HG03558 (cell line): ENCODE data around the gene ALKBH5.

Experiments used
- ATAC-seq: cut with Tn5 transposase; IDR thresholded peaks from one replicate; pipeline ENCODE4 v1.9.1; 2021; ENCODE audit warnings: moderate number of reproducible peaks; ENCODE audit not compliant: unreplicated experiment; ENCODE audit errors: extremely low read depth

The ALKBH5 gene

GRCh38 chr17:18157354-18157985 lies 26.2 kb upstream of the ALKBH5 start:
- ATAC-seq: no peak

DNA sequence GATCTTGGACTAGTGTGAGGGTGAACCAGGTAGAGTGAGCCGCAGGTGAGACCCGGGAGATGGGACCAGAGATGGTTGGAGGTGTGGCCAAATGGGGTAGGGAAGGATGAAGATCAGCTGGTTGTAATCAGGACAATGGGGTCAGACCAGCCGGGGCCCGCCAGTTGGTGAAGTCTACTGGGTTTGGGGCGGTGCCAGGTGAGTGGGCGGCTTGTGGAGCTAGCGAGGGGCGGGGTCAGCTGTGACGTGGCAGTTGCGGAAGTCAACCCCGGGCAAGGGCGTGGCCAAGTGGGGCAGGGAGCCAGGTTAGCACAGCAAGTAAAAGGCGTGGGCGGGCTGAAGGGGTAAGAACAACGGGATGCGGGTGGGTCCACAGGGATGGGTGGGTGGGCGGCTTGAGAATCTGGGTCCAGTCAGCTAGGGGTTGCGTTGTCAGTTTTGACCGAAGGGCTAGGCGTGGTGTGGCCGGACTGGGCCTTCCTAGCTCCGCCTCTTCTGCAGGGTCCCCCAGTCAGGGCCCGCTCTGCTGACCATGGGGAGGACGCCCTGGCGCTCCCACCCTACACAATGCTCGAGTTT lies 25.5 kb upstream of the ALKBH5 start:
- ATAC-seq: no peak

GRCh38 chr17:18159551-18160120 lies 24.0 kb upstream of the ALKBH5 start:
- ATAC-seq: no peak

DNA sequence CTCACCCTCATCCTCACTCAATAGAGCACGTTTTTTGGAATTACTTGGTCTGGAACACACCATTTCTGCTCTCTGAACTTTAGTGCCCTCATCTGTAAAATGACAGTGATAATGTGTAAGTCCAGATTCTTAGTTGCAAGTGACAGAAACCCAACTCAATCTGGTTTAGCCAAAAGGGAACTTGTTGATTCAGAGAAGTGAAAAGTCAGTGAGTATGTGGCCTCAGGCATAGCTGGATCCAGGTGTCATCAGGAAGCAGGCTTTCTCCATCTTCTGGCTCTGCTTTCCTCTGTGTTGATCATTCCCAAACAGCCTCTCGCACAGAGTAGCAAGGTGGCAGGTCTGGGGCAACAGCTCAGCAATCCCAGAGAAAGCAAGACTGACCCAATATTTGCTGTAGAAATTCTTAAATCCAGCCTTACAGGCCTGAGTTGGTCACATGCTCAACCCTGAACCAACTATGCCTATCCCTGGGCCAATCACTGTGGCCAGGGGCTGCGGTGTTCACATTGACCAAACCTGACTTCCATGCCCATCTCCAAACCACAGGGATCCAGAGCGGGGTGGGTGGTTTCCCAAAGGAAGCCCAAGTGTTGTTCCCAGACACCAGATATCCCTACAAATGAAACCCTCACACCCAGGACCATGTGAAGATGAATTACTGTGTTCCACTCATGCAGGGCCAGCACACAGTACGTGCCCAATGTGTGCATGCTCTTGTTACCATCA lies 23.3 kb upstream of the ALKBH5 start:
- no peak for ATAC-seq

GRCh38 chr17:18161207-18162145 lies 22.2 kb upstream of the ALKBH5 start:
- no peak for ATAC-seq

DNA sequence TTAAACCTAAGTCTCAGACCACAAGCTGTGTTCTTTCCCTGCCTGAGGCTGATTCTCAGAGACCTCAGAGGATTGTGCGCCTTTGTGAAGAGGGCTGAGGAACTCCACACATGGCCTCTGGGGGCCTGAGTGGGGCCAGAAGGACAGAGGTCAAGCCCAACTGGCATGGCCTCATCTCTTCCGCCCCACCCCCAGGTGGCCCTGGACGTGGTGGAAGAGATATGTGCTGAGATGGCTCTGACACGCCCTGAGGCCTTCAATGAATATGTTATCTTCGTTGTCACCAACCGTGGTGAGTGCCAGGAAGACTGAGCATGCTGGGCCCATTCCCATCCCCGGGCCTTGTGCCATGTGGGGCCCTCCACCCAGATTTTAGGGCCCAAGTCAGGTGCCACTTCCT lies 20.1 kb upstream of the ALKBH5 start:
- no peak for ATAC-seq

- ATAC-seq: no peak
Observed at GRCh38 chr17:18166894-18167293, 16.7 kb upstream of the ALKBH5 start.

- ATAC-seq: no peak
Observed at GRCh38 chr17:18167421-18167820, 16.2 kb upstream of the ALKBH5 start.

GRCh38 chr17:18172531-18173278 lies 10.9 kb upstream of the ALKBH5 start:
- no peak for ATAC-seq

GRCh38 chr17:18173740-18174139 lies 9.9 kb upstream of the ALKBH5 start:
- ATAC-seq: no peak

DNA sequence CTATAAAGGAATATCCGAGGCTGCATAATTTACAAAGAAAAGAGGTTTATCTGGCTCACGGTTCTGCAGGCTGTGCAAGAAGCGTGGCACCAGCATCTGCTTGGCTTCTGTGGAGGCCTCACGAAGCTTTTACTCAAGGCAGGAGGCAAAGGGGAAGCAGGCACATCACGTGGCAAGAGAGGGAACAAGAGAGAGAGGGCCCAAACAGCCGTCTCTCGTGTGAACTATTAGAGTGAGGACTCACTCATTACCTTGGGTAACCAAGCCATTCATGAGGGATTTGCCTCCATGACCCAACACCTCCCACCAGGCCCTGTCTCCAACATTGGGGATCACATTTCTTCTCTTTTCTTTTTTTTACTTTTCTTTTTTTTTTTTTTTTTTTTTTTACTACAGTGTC lies 7.5 kb upstream of the ALKBH5 start:
- no peak for ATAC-seq

- ATAC-seq: no peak
Observed at GRCh38 chr17:18177133-18177532, 6.5 kb upstream of the ALKBH5 start.

- no peak for ATAC-seq
Observed at GRCh38 chr17:18177722-18178121, 5.9 kb upstream of the ALKBH5 start.

- no peak for ATAC-seq
Observed at GRCh38 chr17:18179196-18179595, 4.4 kb upstream of the ALKBH5 start.

DNA sequence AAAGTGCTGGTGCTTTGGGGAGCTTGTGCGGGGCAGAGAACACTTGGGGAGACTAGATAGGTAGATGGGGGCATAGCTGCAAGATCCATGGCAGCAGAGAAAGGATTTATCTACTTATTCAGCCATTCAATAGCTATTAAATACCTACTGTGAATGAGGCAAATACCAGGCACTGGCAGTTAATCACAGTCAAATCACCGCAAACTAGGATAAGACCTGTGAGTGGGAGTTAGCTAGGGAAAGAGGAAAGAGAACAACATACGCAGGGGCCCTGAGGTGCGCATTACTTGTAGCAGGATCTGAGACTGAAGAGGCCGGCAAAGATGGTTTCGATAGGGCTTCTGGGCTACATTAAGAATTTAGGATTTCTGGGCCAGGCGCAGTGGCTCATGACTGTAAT lies 3.8 kb upstream of the ALKBH5 start:
- ATAC-seq: no peak

- no peak for ATAC-seq
Observed at GRCh38 chr17:18181358-18181757, 2.3 kb upstream of the ALKBH5 start.

- no peak for ATAC-seq
Observed at GRCh38 chr17:18182110-18182977, 1.3 kb upstream of the ALKBH5 start.

DNA sequence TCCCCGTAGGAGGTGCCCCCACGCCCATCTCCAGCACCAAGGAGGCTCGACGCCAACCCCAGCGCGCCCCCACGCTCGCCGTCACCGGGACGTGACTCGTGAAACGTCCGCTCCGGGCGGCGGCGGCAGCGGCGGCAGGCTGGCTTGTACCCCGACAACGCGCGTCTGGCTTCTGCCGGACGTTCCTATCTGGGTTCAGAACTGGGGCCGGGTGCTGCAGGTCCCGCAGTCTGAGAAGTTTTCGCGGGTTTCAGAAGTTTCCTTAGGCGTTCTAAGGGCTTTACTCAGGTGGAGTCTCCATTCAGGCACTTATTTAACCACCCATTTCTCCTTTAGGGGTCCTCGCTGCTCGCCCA lies 672 bp upstream of the ALKBH5 start:
- ATAC-seq: peak; percentile 8
